Germinal center (tissue), 1 donor: ENCODE results near the gene STXBP5L.
"Not testable (repeated sequence)": the region's sequence is repeated elsewhere in the genome, so short reads cannot be mapped to it uniquely, and the experiment has no call there.

Source experiments
- DNase-seq: peaks from one replicate; pipeline ENCODE4 v3.0.0; 2012; ENCODE audit warnings: mixed read lengths, low spot score

The STXBP5L gene

GRCh38 chr3:121063628-121064027 is 155.6 kb downstream of the STXBP5L start:
- DNase-seq, result no peak

- DNase-seq, result no peak
Measured at GRCh38 chr3:121064121-121064520, 156.1 kb downstream of the STXBP5L start.

- no peak for DNase-seq
Measured at GRCh38 chr3:121072133-121072532, 164.1 kb downstream of the STXBP5L start.

- no peak for DNase-seq
Measured at GRCh38 chr3:121073011-121073410, 165.0 kb downstream of the STXBP5L start.

GRCh38 chr3:121075191-121075590 is 167.2 kb downstream of the STXBP5L start:
- DNase-seq, result no peak

- not testable (repeated sequence) for DNase-seq
Measured at GRCh38 chr3:121078378-121079101, 170.5 kb downstream of the STXBP5L start.

- DNase-seq, result no peak
Measured at GRCh38 chr3:121096953-121097352, 188.9 kb downstream of the STXBP5L start.

- not testable (repeated sequence) for DNase-seq
Measured at GRCh38 chr3:121111086-121111485, 203.1 kb downstream of the STXBP5L start.

GRCh38 chr3:121111914-121112612 is 204.1 kb downstream of the STXBP5L start:
- no peak for DNase-seq

GRCh38 chr3:121126033-121126706 is 218.2 kb downstream of the STXBP5L start:
- DNase-seq, result no peak

GRCh38 chr3:121126707-121127035 is 218.7 kb downstream of the STXBP5L start:
- DNase-seq, result no peak

- no peak for DNase-seq
Measured at GRCh38 chr3:121152573-121152972, 244.6 kb downstream of the STXBP5L start.

- DNase-seq, result no peak
Measured at GRCh38 chr3:121153851-121154250, 245.8 kb downstream of the STXBP5L start.

- DNase-seq, result no peak
Measured at GRCh38 chr3:121155028-121155427, 247.0 kb downstream of the STXBP5L start.

- no peak for DNase-seq
Measured at GRCh38 chr3:121165397-121165837, 257.4 kb downstream of the STXBP5L start.

GRCh38 chr3:121167374-121168139 is 259.6 kb downstream of the STXBP5L start:
- DNase-seq, result no peak

- no peak for DNase-seq
Measured at GRCh38 chr3:121175083-121175482, 267.1 kb downstream of the STXBP5L start.

GRCh38 chr3:121190626-121191025 is 282.6 kb downstream of the STXBP5L start:
- not testable (repeated sequence) for DNase-seq

- DNase-seq, result no peak
Measured at GRCh38 chr3:121202573-121202972, 294.6 kb downstream of the STXBP5L start.

- no peak for DNase-seq
Measured at GRCh38 chr3:121223116-121223515, 315.1 kb downstream of the STXBP5L start.

- no peak for DNase-seq
Measured at GRCh38 chr3:121228971-121229370, 321.0 kb downstream of the STXBP5L start.

- DNase-seq, result not testable (repeated sequence)
Measured at GRCh38 chr3:121230194-121230593, 322.2 kb downstream of the STXBP5L start.
